ENCODE results near the gene LIMK1. TPM values are rescaled to one million over a fixed set of nuclear protein-coding genes. Genes with fewer than 3 reads are reported as not detected.

The LIMK1 gene
- total RNA-seq, 2 experiments from 2014 or later: 7.8 to 8.2 TPM

GRCh38 chr7:74115326-74115725, 31.7 kb downstream of the LIMK1 start:
- Histone ChIP-seq H3K27me3 (ENCODE audit: control insufficient read depth in 1 of 2, insufficient read depth in 2 of 2, low read length in 2 of 2) (no peaks in the 10 kb centered on the region), H3K4me1 (ENCODE audit: insufficient read depth, low read length) (no peaks in the 10 kb centered on the region), H3K27ac (ENCODE audit: low read depth in 1 of 2, low read length in 2 of 2) (no peak overlapping the region), H3K4me3 (ENCODE audit: low read length) (no peak overlapping the region), H3K9me3 (ENCODE audit: control insufficient read depth in 1 of 2, insufficient read depth in 1 of 2, low read length in 2 of 2) (no peaks in the 10 kb centered on the region), H3K36me3 (ENCODE audit: insufficient read depth, low read length) (peaks cover 22% of the 10 kb centered on the region)
- Mint-ChIP-seq H3K4me1 (ENCODE audit: low read depth) (no peaks in the 10 kb centered on the region), H3K27ac (no peak overlapping the region), H3K36me3 (ENCODE audit: low read depth) (peaks cover 32% of the 10 kb centered on the region), H3K4me3 (no peak overlapping the region), H3K27me3 (no peaks in the 10 kb centered on the region), H3K9me3 (no peaks in the 10 kb centered on the region)
- DNase-seq (no peak), ATAC-seq (ENCODE audit: poor library complexity) (no peak)
- intact Hi-C loops (cut with DNase I, micrococcal nuclease): no loop called here
- TF ChIP-seq CTCF (IDR thresholded peaks at IDR 0.05): no peak
- ChIA-PET POLR2A (no interaction called here), CTCF (no interaction called here)

GRCh38 chr7:74116356-74116755, 32.8 kb downstream of the LIMK1 start:
- H3K27me3 Mint-ChIP-seq: no peaks in the 10 kb centered on the region

GRCh38 chr7:74119831-74120230, 36.2 kb downstream of the LIMK1 start:
- Mint-ChIP-seq H3K4me3 (no peak overlapping the region), H3K27me3 (no peaks in the 10 kb centered on the region), H3K9me3 (no peaks in the 10 kb centered on the region), H3K27ac (no peak overlapping the region), H3K4me1 (ENCODE audit: low read depth) (no peaks in the 10 kb centered on the region), H3K36me3 (ENCODE audit: low read depth) (peaks cover 20% of the 10 kb centered on the region)
- Histone ChIP-seq H3K4me3 (ENCODE audit: low read length) (no peak overlapping the region), H3K36me3 (ENCODE audit: insufficient read depth, low read length) (peaks cover 13% of the 10 kb centered on the region), H3K9me3 (ENCODE audit: control insufficient read depth in 1 of 2, insufficient read depth in 1 of 2, low read length in 2 of 2) (no peaks in the 10 kb centered on the region), H3K27ac (ENCODE audit: low read depth in 1 of 2, low read length in 2 of 2) (no peak overlapping the region), H3K27me3 (ENCODE audit: control insufficient read depth in 1 of 2, insufficient read depth in 2 of 2, low read length in 2 of 2) (no peaks in the 10 kb centered on the region), H3K4me1 (ENCODE audit: insufficient read depth, low read length) (no peaks in the 10 kb centered on the region)
- intact Hi-C loops (cut with DNase I, micrococcal nuclease): no loop called here
- DNase-seq (no peak), ATAC-seq (ENCODE audit: poor library complexity) (no peak)
- TF ChIP-seq CTCF (IDR thresholded peaks at IDR 0.05): no peak
- ChIA-PET POLR2A (no interaction called here), CTCF (no interaction called here)

More at GRCh38 chr7:74116356-74116755, 32.8 kb downstream of the LIMK1 start:
- H3K4me3 Mint-ChIP-seq: no peak overlapping the region
- no peak overlapping the region for H3K27ac Mint-ChIP-seq
- ATAC-seq (ENCODE audit: poor library complexity): no peak
- peaks cover 26% of the 10 kb centered on the region for H3K36me3 Mint-ChIP-seq (ENCODE audit: low read depth)
- no peak overlapping the region for H3K27ac ChIP-seq (ENCODE audit: low read depth in 1 of 2, low read length in 2 of 2)
- H3K9me3 ChIP-seq (ENCODE audit: control insufficient read depth in 1 of 2, insufficient read depth in 1 of 2, low read length in 2 of 2): no peaks in the 10 kb centered on the region
- DNase-seq: no peak
- no peaks in the 10 kb centered on the region for H3K9me3 Mint-ChIP-seq
- POLR2A ChIA-PET: no interaction called here
- no peaks in the 10 kb centered on the region for H3K27me3 ChIP-seq (ENCODE audit: control insufficient read depth in 1 of 2, insufficient read depth in 2 of 2, low read length in 2 of 2)
- no peak for TF ChIP-seq CTCF (IDR thresholded peaks at IDR 0.05)
- H3K4me1 Mint-ChIP-seq (ENCODE audit: low read depth): no peaks in the 10 kb centered on the region
- intact Hi-C loops (cut with DNase I, micrococcal nuclease): no loop called here
- peaks cover 23% of the 10 kb centered on the region for H3K36me3 ChIP-seq (ENCODE audit: insufficient read depth, low read length)
- CTCF ChIA-PET: no interaction called here
- H3K4me1 ChIP-seq (ENCODE audit: insufficient read depth, low read length): no peaks in the 10 kb centered on the region
- H3K4me3 ChIP-seq (ENCODE audit: low read length): no peak overlapping the region
